ENCODE results near the gene CREBZF.

DNA sequence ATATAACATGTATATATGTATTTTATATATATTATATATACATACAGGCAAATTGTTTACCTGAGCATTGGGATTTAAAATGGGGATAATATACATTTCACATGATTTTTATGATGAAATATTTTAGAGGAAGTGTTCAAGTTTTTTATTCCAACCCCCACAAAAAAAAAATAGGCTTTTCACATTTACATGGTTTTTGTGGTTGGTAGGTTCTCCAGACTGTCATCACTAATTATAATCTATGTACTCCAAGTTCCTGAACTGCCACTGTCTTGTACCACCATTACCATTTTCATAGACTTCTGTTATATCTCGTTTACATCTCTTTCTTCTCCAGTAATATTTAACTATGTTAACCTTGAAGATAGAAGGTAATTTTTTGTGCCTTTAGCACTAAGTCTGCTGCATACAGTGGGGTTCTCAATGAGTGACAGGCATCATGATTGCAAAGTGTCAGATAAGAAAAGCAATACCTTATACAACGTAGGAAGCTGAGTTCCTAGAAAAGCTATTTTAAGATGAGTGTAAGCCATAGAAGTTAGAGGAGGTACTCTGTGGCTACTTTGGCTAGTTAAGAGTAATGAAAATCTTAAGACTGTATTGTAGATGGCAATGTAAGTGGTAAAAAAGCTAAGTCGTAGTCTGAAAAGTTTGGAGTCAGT is 12.0 kb downstream of the CREBZF start:
- TF ChIP-seq, protein P1, sequence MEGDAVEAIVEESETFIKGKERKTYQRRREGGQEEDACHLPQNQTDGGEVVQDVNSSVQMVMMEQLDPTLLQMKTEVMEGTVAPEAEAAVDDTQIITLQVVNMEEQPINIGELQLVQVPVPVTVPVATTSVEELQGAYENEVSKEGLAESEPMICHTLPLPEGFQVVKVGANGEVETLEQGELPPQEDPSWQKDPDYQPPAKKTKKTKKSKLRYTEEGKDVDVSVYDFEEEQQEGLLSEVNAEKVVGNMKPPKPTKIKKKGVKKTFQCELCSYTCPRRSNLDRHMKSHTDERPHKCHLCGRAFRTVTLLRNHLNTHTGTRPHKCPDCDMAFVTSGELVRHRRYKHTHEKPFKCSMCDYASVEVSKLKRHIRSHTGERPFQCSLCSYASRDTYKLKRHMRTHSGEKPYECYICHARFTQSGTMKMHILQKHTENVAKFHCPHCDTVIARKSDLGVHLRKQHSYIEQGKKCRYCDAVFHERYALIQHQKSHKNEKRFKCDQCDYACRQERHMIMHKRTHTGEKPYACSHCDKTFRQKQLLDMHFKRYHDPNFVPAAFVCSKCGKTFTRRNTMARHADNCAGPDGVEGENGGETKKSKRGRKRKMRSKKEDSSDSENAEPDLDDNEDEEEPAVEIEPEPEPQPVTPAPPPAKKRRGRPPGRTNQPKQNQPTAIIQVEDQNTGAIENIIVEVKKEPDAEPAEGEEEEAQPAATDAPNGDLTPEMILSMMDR (IDR thresholded peaks at IDR 0.05), result no peak
- TF ChIP-seq POLR2A (IDR thresholded peaks at IDR 0.05), result no peak
